Spleen (tissue), 7 donors: ENCODE measurements around the gene ZC3H7A.

Experiments used
- CTCF ChIP-seq, 11 experiments: fragments of 200-600 bp in 7 of 11; fragments of 450-650 bp in 4 of 11; sonication (generic) in 4 of 11; IDR thresholded peaks in 8 of 11; conservative IDR thresholded peaks in 3 of 11; 1 replicate in 7 of 11; 2 replicates in 4 of 11; pipeline versions ENCODE4 v1.4.0 to v1.8.0; 2016 to 2021; ENCODE audit warnings: antibody characterized with exemption in 11 of 11, inconsistent platforms in 4 of 11, mild to moderate bottlenecking in 1 of 11
- POLR2A ChIP-seq, 3 donors: fragments of 450-650 bp; IDR thresholded peaks; one replicate each; pipeline ENCODE4 v1.5.1; 2017; ENCODE audit warnings: antibody characterized with exemption in 3 of 3, mild to moderate bottlenecking in 1 of 3
- POLR2AphosphoS5 ChIP-seq, 3 donors: sonication (generic); formaldehyde crosslinking; IDR thresholded peaks; one replicate each; pipeline ENCODE4 v1.5.1; 2017; ENCODE audit warnings: antibody characterized with exemption in 3 of 3
- donor health status: DM: no; HTN: no; CAD: no; lungs with moderate emphysema.
- donor health status: DM: no; HTN: no; CAD: no.
- donor health status: DM: no; HTN: no; CAD: no.

GRCh38 chr16:11843861-11844260 lies 46.8 kb upstream of the ZC3H7A start:
- TF ChIP-seq CTCF (IDR thresholded peaks at IDR 0.05 in 8 of 11, conservative IDR thresholded peaks at IDR 0.05 in 3 of 11) (no peak), POLR2A (IDR thresholded peaks at IDR 0.05) (no peak), POLR2AphosphoS5 (IDR thresholded peaks at IDR 0.05) (no peak)
